Osteoblast (primary cell): Measurements from ENCODE around the gene SPATS2. TPM values are rescaled to one million over a fixed set of nuclear protein-coding genes. Genes with fewer than 3 reads are reported as not detected.

Experiments used
- DNase-seq: peaks from one replicate; pipeline ENCODE4 v3.0.0; 2011; ENCODE audit warnings: low spot score, mixed read lengths; ENCODE audit not compliant: insufficient read length; ENCODE audit errors: missing footprints
- H2AFZ ChIP-seq: 2 replicates; pipeline ENCODE4 v1.6.0; 2011; ENCODE audit warnings: mild to moderate bottlenecking, low read length
- H3K27ac ChIP-seq: 2 replicates; pipeline ENCODE4 v1.5.1; 2011; ENCODE audit warnings: mild to moderate bottlenecking, low read depth, low read length, moderate library complexity
- H3K27me3 ChIP-seq: 2 replicates; pipeline ENCODE4 v1.6.0; 2012; ENCODE audit warnings: mild to moderate bottlenecking, control low read depth, inconsistent platforms, low read length, moderate library complexity; ENCODE audit not compliant: insufficient read depth
- H3K36me3 ChIP-seq: 2 replicates; pipeline ENCODE4 v1.5.1; 2011; ENCODE audit warnings: mild to moderate bottlenecking, low read length, control low read depth, moderate library complexity; ENCODE audit not compliant: insufficient read depth
- H3K4me1 ChIP-seq: 2 replicates; pipeline ENCODE4 v1.5.1; 2011; ENCODE audit warnings: mild to moderate bottlenecking, low read length, control low read depth, moderate library complexity; ENCODE audit not compliant: insufficient read depth
- H3K4me2 ChIP-seq: 2 replicates; pipeline ENCODE4 v1.6.0; 2011; ENCODE audit warnings: mild to moderate bottlenecking, low read length; ENCODE audit not compliant: insufficient read depth
- H3K4me3 ChIP-seq: fragments of 200-600 bp; sonication (generic); 3 replicates; pipeline ENCODE4 v1.5.1; 2012; ENCODE audit warnings: mild to moderate bottlenecking, low read length, inconsistent platforms; ENCODE audit not compliant: insufficient read depth
- H3K79me2 ChIP-seq: 2 replicates; pipeline ENCODE4 v1.6.0; 2012; ENCODE audit warnings: mild to moderate bottlenecking, low read length, control low read depth, inconsistent platforms; ENCODE audit not compliant: insufficient read depth
- H3K9me3 ChIP-seq: 2 replicates; pipeline ENCODE4 v1.5.1; 2011; ENCODE audit warnings: low read depth, low read length, control low read depth
- H4K20me1 ChIP-seq: 2 replicates; pipeline ENCODE4 v1.6.0; 2012; ENCODE audit warnings: mild to moderate bottlenecking, low read length, control low read depth; ENCODE audit not compliant: insufficient read depth
- CTCF ChIP-seq: IDR thresholded peaks from 2 replicates; pipeline ENCODE4 v1.5.1; 2011; ENCODE audit warnings: mild to moderate bottlenecking, low read depth, low read length, moderate library complexity; ENCODE audit errors: extremely low read depth
- total RNA-seq: library from RNA; depleted of rRNA; stranded (reverse); fragments of >200 nt; gene quantifications from 2 replicates; pipeline ENCODE4 v1.2.3, GENCODE V29; 2012

The SPATS2 gene
- total RNA-seq, 1 donor, result 25.7 TPM

DNA sequence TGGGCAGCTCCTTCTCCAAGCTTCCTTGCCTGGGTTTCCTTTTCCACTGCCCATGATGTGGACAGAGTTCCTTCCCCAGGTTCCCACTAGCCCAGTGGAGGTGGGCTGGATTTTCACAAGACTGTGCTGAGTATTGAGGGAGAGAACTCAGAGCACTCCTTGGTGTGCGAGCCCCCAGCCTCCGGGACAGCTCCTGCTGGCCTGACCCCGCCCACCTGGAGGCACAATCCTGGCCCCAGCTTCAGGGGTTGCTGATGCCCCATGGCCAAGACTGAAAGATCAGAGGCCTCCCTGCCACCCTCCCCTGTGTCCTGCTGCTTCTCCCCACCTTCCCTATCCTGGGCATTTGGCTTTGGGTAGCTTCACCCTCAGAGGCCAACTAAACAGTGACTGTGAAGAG, 179.2 kb downstream of the SPATS2 start:
- no peaks in the 10 kb centered on the region for H3K9me3 ChIP-seq
- no peak for TF ChIP-seq CTCF
- H3K27me3 ChIP-seq, result peaks cover 49% of the 10 kb centered on the region
- H3K4me3 ChIP-seq, result no peak overlapping the region
- no peaks in the 10 kb centered on the region for H3K79me2 ChIP-seq
- DNase-seq, result peak; percentile 71
- no peak overlapping the region for H3K4me2 ChIP-seq
- peaks cover 5% of the 10 kb centered on the region for H3K4me1 ChIP-seq
- no peaks in the 10 kb centered on the region for H4K20me1 ChIP-seq
- no peak overlapping the region for H2AFZ ChIP-seq
- H3K27ac ChIP-seq, result no peak overlapping the region
- no peaks in the 10 kb centered on the region for H3K36me3 ChIP-seq

DNA sequence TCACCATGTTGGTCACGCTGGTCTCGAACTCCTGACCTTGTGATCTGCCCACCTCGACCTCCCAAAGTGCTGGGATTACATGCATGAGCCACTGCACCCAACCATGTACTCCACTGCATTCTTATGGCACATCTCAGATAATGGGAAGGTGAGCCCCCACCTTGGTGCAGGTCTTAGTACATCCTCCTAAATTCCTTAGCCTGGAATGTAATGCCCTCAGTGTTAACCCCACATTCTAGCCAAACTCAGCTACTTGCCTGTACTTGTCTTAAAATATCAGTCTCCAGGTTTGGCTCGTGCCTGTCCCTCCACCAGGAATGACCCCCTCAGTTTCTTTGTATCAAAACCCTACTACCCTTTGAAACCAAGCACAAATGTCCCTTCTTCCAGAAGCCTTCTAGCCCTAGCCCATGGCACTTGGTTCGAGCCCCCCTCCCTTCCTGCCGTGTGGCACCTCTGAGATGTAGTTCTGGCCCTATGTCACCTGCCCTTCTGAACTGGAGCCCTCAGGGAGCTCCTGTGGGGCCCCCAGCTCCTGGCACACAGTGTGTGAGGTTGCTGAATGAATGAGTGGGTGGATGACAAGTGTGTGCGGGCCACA, 179.9 kb downstream of the SPATS2 start:
- peak; percentile 79 for DNase-seq
- Histone ChIP-seq H3K9me3 (no peaks in the 10 kb centered on the region), H3K4me2 (no peak overlapping the region), H3K36me3 (no peaks in the 10 kb centered on the region), H3K27ac (no peak overlapping the region), H3K4me1 (peaks cover 5% of the 10 kb centered on the region), H3K27me3 (peaks cover 56% of the 10 kb centered on the region), H3K4me3 (no peak overlapping the region), H2AFZ (no peak overlapping the region), H3K79me2 (no peaks in the 10 kb centered on the region), H4K20me1 (no peaks in the 10 kb centered on the region)
- no peak for TF ChIP-seq CTCF

- Histone ChIP-seq H3K4me2 (peak overlapping the region; percentile 75), H3K9me3 (no peaks in the 10 kb centered on the region), H3K27ac (no peak overlapping the region), H3K4me1 (peaks cover 5% of the 10 kb centered on the region), H4K20me1 (no peaks in the 10 kb centered on the region), H2AFZ (no peak overlapping the region), H3K4me3 (peak overlapping the region; percentile 55), H3K36me3 (no peaks in the 10 kb centered on the region), H3K27me3 (peaks cover 53% of the 10 kb centered on the region), H3K79me2 (no peaks in the 10 kb centered on the region)
- TF ChIP-seq CTCF, result no peak
- DNase-seq, result no peak
Measured at GRCh38 chr12:49548481-49548821, 181.2 kb downstream of the SPATS2 start.

- Histone ChIP-seq H4K20me1 (no peaks in the 10 kb centered on the region), H3K27ac (no peak overlapping the region), H3K4me3 (peak overlapping the region; percentile 55), H2AFZ (peak overlapping the region; percentile 66), H3K36me3 (no peaks in the 10 kb centered on the region), H3K9me3 (no peaks in the 10 kb centered on the region), H3K4me1 (peaks cover 5% of the 10 kb centered on the region), H3K27me3 (peaks cover 50% of the 10 kb centered on the region), H3K4me2 (peak overlapping the region; percentile 75), H3K79me2 (no peaks in the 10 kb centered on the region)
- peak; percentile 13 for TF ChIP-seq CTCF
- peak; percentile 95 for DNase-seq
Measured at GRCh38 chr12:49548822-49549648, 181.8 kb downstream of the SPATS2 start.
